ENCODE measurements around the gene MOK. TPM values are rescaled to one million over a fixed set of nuclear protein-coding genes. Genes with fewer than 3 reads are reported as not detected.
"Not testable (repeated sequence)": the region's sequence is repeated elsewhere in the genome, so short reads cannot be mapped to it uniquely, and the experiment has no call there.

MOK gene
- total and polyA plus RNA-seq, 4 donors, result 19.5 to 57.5 (median 44.6) TPM

DNA sequence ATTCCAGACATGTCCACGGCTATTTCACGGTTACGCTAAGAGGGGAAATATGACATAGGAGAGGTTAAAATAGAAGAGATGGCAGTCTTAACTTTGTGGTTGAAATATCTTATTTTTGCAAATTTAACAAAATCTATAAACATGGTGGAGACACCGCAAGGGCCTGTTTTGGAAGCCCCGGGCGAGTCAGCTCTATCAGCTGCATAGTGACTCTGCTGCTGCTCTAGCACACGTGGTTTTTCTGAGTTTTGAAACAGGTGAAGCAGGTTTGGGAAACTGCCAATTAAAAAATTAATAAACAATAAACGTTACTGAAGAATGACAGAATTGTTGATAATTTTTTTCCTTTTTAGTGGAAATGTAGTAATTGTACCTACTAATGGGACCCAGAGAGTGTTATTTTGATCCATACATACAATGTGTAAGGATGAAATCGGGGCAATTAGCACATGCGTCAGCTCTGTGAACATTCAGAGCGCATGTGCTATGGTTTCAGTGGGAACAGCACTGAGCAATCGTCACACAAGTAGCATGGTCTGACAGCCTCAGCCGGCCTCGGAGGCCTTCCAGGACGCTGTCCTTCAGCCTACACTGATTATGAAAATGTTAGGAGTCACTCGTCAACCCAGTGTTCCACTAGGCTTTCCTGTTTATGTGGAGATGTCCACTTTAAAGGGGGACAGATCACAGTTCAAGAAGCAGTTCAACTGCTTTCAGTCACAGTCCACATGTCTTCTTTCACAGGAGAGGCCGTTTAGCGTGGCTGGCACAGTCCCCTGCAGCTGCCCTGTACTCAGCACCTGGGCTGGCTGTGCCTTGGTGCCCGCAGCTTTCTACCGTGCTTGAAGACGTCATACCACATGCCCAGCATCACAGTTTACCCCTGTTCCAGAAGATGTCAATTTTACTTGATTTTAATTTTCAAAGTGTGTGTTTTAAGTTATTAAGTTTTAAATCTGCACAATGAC is 51.8 kb downstream of the MOK start:
- Histone ChIP-seq H3K36me3 (ENCODE audit: control insufficient read depth, insufficient read depth, low read length) (peaks cover 24% of the 10 kb centered on the region), H3K27ac (ENCODE audit: low read depth, low read length) (no peak overlapping the region)
- 80% methylated on average over 10 of the region's 21 CpGs for whole genome bisulfite sequencing (ENCODE audit: insufficient coverage)

GRCh38 chr14:102251161-102251560 is 53.8 kb downstream of the MOK start:
- 100% methylated on average over 3 of the region's 8 CpGs for WGBS (ENCODE audit: insufficient coverage)

More for the DNA sequence above, 51.8 kb downstream of the MOK start:
- H3K9me3 ChIP-seq (ENCODE audit: control insufficient read depth, insufficient read depth, low read length), result no peaks in the 10 kb centered on the region
- no peaks in the 10 kb centered on the region for H3K27me3 ChIP-seq (ENCODE audit: control insufficient read depth, insufficient read depth, low read length)
- no peak overlapping the region for H3K4me3 ChIP-seq (ENCODE audit: low read depth, low read length)
- no peak for DNase-seq (ENCODE audit: low read depth in 4 of 6, low spot score in 6 of 6)
- no peaks in the 10 kb centered on the region for H3K4me1 ChIP-seq (ENCODE audit: control insufficient read depth, insufficient read depth, low read length)

GRCh38 chr14:102250636-102251035 is 54.3 kb downstream of the MOK start:
- WGBS (ENCODE audit: insufficient coverage), result 98% methylated on average over 15 of the region's 15 CpGs
- H3K4me1 ChIP-seq (ENCODE audit: control insufficient read depth, insufficient read depth, low read length), result no peaks in the 10 kb centered on the region

More at GRCh38 chr14:102251161-102251560, 53.8 kb downstream of the MOK start:
- Histone ChIP-seq H3K27ac (ENCODE audit: low read depth, low read length) (no peak overlapping the region), H3K36me3 (ENCODE audit: control insufficient read depth, insufficient read depth, low read length) (peaks cover 26% of the 10 kb centered on the region), H3K9me3 (ENCODE audit: control insufficient read depth, insufficient read depth, low read length) (no peaks in the 10 kb centered on the region), H3K4me1 (ENCODE audit: control insufficient read depth, insufficient read depth, low read length) (no peaks in the 10 kb centered on the region), H3K27me3 (ENCODE audit: control insufficient read depth, insufficient read depth, low read length) (no peaks in the 10 kb centered on the region), H3K4me3 (ENCODE audit: low read depth, low read length) (no peak overlapping the region)
- no peak for DNase-seq (ENCODE audit: low read depth in 4 of 6, low spot score in 6 of 6)

GRCh38 chr14:102249981-102250380 is 55.0 kb downstream of the MOK start:
- H3K4me1 ChIP-seq (ENCODE audit: control insufficient read depth, insufficient read depth, low read length), result no peaks in the 10 kb centered on the region
- no peaks in the 10 kb centered on the region for H3K9me3 ChIP-seq (ENCODE audit: control insufficient read depth, insufficient read depth, low read length)
- no peak for DNase-seq (ENCODE audit: low read depth in 4 of 6, low spot score in 6 of 6)
- WGBS (ENCODE audit: insufficient coverage), result 100% methylated on average over 1 of the region's 6 CpGs
- no peak overlapping the region for H3K4me3 ChIP-seq (ENCODE audit: low read depth, low read length)
- H3K27ac ChIP-seq (ENCODE audit: low read depth, low read length), result no peak overlapping the region
- no peaks in the 10 kb centered on the region for H3K27me3 ChIP-seq (ENCODE audit: control insufficient read depth, insufficient read depth, low read length)
- peaks cover 26% of the 10 kb centered on the region for H3K36me3 ChIP-seq (ENCODE audit: control insufficient read depth, insufficient read depth, low read length)

More at GRCh38 chr14:102250636-102251035, 54.3 kb downstream of the MOK start:
- Histone ChIP-seq H3K27ac (ENCODE audit: low read depth, low read length) (no peak overlapping the region), H3K27me3 (ENCODE audit: control insufficient read depth, insufficient read depth, low read length) (no peaks in the 10 kb centered on the region), H3K36me3 (ENCODE audit: control insufficient read depth, insufficient read depth, low read length) (peaks cover 26% of the 10 kb centered on the region), H3K9me3 (ENCODE audit: control insufficient read depth, insufficient read depth, low read length) (no peaks in the 10 kb centered on the region), H3K4me3 (ENCODE audit: low read depth, low read length) (no peak overlapping the region)
- no peak for DNase-seq (ENCODE audit: low read depth in 4 of 6, low spot score in 6 of 6)

DNA sequence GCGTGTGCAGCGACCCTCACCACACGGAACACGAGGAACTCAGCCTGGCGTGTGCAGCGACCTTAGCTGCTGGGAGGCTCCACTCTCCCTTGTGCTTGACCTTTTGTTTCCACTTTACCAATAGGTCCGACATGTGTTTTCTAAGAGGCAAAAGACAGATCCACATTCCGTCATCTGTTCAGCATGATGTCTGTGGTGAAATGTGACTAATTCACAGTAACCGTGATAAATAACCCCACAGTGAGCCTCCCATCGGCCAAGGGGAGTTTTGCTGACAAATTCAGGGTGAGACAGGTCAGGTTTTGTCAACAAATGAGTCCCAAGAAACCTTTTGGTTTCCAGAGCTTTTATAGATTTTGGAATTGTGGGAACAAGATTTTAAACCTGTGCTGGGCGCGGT is 55.9 kb downstream of the MOK start:
- H3K36me3 ChIP-seq (ENCODE audit: control insufficient read depth, insufficient read depth, low read length), result peaks cover 26% of the 10 kb centered on the region
- no peak for DNase-seq (ENCODE audit: low read depth in 4 of 6, low spot score in 6 of 6)
- no peaks in the 10 kb centered on the region for H3K4me1 ChIP-seq (ENCODE audit: control insufficient read depth, insufficient read depth, low read length)
- no peaks in the 10 kb centered on the region for H3K27me3 ChIP-seq (ENCODE audit: control insufficient read depth, insufficient read depth, low read length)
- WGBS (ENCODE audit: insufficient coverage), result 85% methylated on average over 11 of the region's 12 CpGs
- H3K4me3 ChIP-seq (ENCODE audit: low read depth, low read length), result no peak overlapping the region
- no peak overlapping the region for H3K27ac ChIP-seq (ENCODE audit: low read depth, low read length)
- no peaks in the 10 kb centered on the region for H3K9me3 ChIP-seq (ENCODE audit: control insufficient read depth, insufficient read depth, low read length)

- H3K4me1 ChIP-seq (ENCODE audit: control insufficient read depth, insufficient read depth, low read length), result no peaks in the 10 kb centered on the region
- H3K36me3 ChIP-seq (ENCODE audit: control insufficient read depth, insufficient read depth, low read length), result peaks cover 26% of the 10 kb centered on the region
- no peak overlapping the region for H3K27ac ChIP-seq (ENCODE audit: low read depth, low read length)
- 48% methylated on average over 6 of the region's 8 CpGs for WGBS (ENCODE audit: insufficient coverage)
- no peaks in the 10 kb centered on the region for H3K9me3 ChIP-seq (ENCODE audit: control insufficient read depth, insufficient read depth, low read length)
- no peaks in the 10 kb centered on the region for H3K27me3 ChIP-seq (ENCODE audit: control insufficient read depth, insufficient read depth, low read length)
- H3K4me3 ChIP-seq (ENCODE audit: low read depth, low read length), result no peak overlapping the region
- DNase-seq (ENCODE audit: low read depth in 4 of 6, low spot score in 6 of 6), result no peak
Observed at GRCh38 chr14:102248121-102248520, 56.8 kb downstream of the MOK start.

- H3K36me3 ChIP-seq (ENCODE audit: control insufficient read depth, insufficient read depth, low read length), result peaks cover 26% of the 10 kb centered on the region
- no peaks in the 10 kb centered on the region for H3K27me3 ChIP-seq (ENCODE audit: control insufficient read depth, insufficient read depth, low read length)
- peak in 1 of 6 donors; percentile 25 for DNase-seq (ENCODE audit: low read depth in 4 of 6, low spot score in 6 of 6)
- H3K4me1 ChIP-seq (ENCODE audit: control insufficient read depth, insufficient read depth, low read length), result no peaks in the 10 kb centered on the region
- 69% methylated on average over 9 of the region's 9 CpGs for WGBS (ENCODE audit: insufficient coverage)
- H3K9me3 ChIP-seq (ENCODE audit: control insufficient read depth, insufficient read depth, low read length), result no peaks in the 10 kb centered on the region
- no peak overlapping the region for H3K27ac ChIP-seq (ENCODE audit: low read depth, low read length)
- no peak overlapping the region for H3K4me3 ChIP-seq (ENCODE audit: low read depth, low read length)
Observed at GRCh38 chr14:102246071-102246470, 58.9 kb downstream of the MOK start.

GRCh38 chr14:102243795-102244194 is 61.2 kb downstream of the MOK start:
- H3K27ac ChIP-seq (ENCODE audit: low read depth, low read length); H3K9me3 ChIP-seq (ENCODE audit: control insufficient read depth, insufficient read depth, low read length); H3K27me3 ChIP-seq (ENCODE audit: control insufficient read depth, insufficient read depth, low read length); DNase-seq (ENCODE audit: low read depth in 4 of 6, low spot score in 6 of 6); H3K36me3 ChIP-seq (ENCODE audit: control insufficient read depth, insufficient read depth, low read length); H3K4me3 ChIP-seq (ENCODE audit: low read depth, low read length); H3K4me1 ChIP-seq (ENCODE audit: control insufficient read depth, insufficient read depth, low read length): not testable (repeated sequence)
- 93% methylated on average over 3 of the region's 4 CpGs for WGBS (ENCODE audit: insufficient coverage)

DNA sequence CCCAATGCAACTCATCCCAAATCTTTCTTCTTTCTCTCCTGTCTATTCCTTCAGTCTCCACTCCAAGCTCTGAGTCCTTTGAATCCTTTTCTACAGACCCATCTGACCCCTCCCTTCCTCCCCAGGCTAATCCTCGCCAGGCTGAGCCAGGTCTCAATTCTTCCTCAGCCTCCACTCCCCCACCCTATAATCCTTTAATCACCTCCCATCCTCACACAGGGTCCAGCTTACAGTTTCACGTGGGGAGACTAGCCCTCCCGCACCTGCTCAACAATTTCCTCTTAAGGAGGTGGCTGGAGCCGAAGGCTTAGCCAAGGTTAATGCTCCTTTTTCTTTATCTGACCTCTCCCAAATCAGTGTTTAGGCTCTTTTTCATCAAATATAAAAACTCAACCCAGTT is 63.8 kb downstream of the MOK start:
- Histone ChIP-seq H3K36me3 (ENCODE audit: control insufficient read depth, insufficient read depth, low read length) (no peaks in the 10 kb centered on the region), H3K27me3 (ENCODE audit: control insufficient read depth, insufficient read depth, low read length) (no peaks in the 10 kb centered on the region), H3K4me3 (ENCODE audit: low read depth, low read length) (no peak overlapping the region), H3K4me1 (ENCODE audit: control insufficient read depth, insufficient read depth, low read length) (peaks cover 1% of the 10 kb centered on the region), H3K27ac (ENCODE audit: low read depth, low read length) (no peak overlapping the region), H3K9me3 (ENCODE audit: control insufficient read depth, insufficient read depth, low read length) (no peaks in the 10 kb centered on the region)
- 91% methylated on average over 4 of the region's 4 CpGs for WGBS (ENCODE audit: insufficient coverage)
- DNase-seq (ENCODE audit: low read depth in 4 of 6, low spot score in 6 of 6), result no peak

GRCh38 chr14:102240481-102240880 is 64.5 kb downstream of the MOK start:
- H3K27me3 ChIP-seq (ENCODE audit: control insufficient read depth, insufficient read depth, low read length); H3K4me1 ChIP-seq (ENCODE audit: control insufficient read depth, insufficient read depth, low read length); DNase-seq (ENCODE audit: low read depth in 4 of 6, low spot score in 6 of 6); H3K4me3 ChIP-seq (ENCODE audit: low read depth, low read length); H3K9me3 ChIP-seq (ENCODE audit: control insufficient read depth, insufficient read depth, low read length); H3K27ac ChIP-seq (ENCODE audit: low read depth, low read length); H3K36me3 ChIP-seq (ENCODE audit: control insufficient read depth, insufficient read depth, low read length): not testable (repeated sequence)
- WGBS (ENCODE audit: insufficient coverage), result 100% methylated on average over 5 of the region's 5 CpGs

Data from spinal cord (tissue), 10 donors.